GM23338 (cell line): ENCODE results near the gene ERN2. TPM values are rescaled to one million over a fixed set of nuclear protein-coding genes. Genes with fewer than 3 reads are reported as not detected.

Experiments
- ATAC-seq: fragments of 200-7000 bp; cut with Tn5 transposase; 3 replicates; pipeline ENCODE4 v1.9.1; 2020
- DNase-seq: peaks from one replicate; pipeline ENCODE4 v3.0.0-alpha.2; 2015; ENCODE audit warnings: low spot score
- H2AFZ ChIP-seq: fragments of 200-600 bp; sonication (generic); 2 replicates; pipeline ENCODE4 v1.8.0; 2016; ENCODE audit warnings: antibody characterized with exemption, mild to moderate bottlenecking, moderate library complexity
- H3F3A ChIP-seq: fragments of 200-600 bp; sonication (generic); replicated peaks from 2 replicates; pipeline ENCODE4 v1.8.0; 2017; ENCODE audit warnings: antibody characterized with exemption, mixed run types, low read depth
- H3K27ac ChIP-seq: fragments of 200-600 bp; sonication (generic); 2 replicates; pipeline ENCODE4 v1.6.1; 2016; ENCODE audit warnings: low read depth
- H3K27me3 ChIP-seq: fragments of 200-600 bp; sonication (generic); 2 replicates; pipeline ENCODE4 v1.8.0; 2016; ENCODE audit warnings: mild to moderate bottlenecking, mixed run types, moderate library complexity; ENCODE audit not compliant: insufficient read depth
- H3K36me3 ChIP-seq: fragments of 200-600 bp; sonication (generic); 2 replicates; pipeline ENCODE4 v1.8.0; 2016; ENCODE audit warnings: mild to moderate bottlenecking; ENCODE audit not compliant: insufficient read depth
- H3K4me1 ChIP-seq: fragments of 200-600 bp; sonication (generic); 2 replicates; pipeline ENCODE4 v1.8.0; 2016; ENCODE audit warnings: mild to moderate bottlenecking, moderate library complexity; ENCODE audit not compliant: insufficient read depth
- H3K4me2 ChIP-seq: fragments of 200-600 bp; sonication (generic); 2 replicates; pipeline ENCODE4 v1.7.1; 2017; ENCODE audit warnings: mixed run types
- H3K4me3 ChIP-seq: fragments of 200-600 bp; sonication (generic); 2 replicates; pipeline ENCODE4 v1.6.1; 2016; ENCODE audit warnings: mixed run types
- H3K79me2 ChIP-seq: fragments of 200-600 bp; sonication (generic); replicated peaks from 2 replicates; pipeline ENCODE4 v1.8.0; 2017; ENCODE audit warnings: mild to moderate bottlenecking; ENCODE audit not compliant: insufficient read depth
- H3K9me2 ChIP-seq: fragments of 200-600 bp; sonication (generic); 2 replicates; pipeline ENCODE4 v1.8.0; 2017; ENCODE audit not compliant: insufficient read depth
- H4K20me1 ChIP-seq: fragments of 200-600 bp; sonication (generic); replicated peaks from 2 replicates; pipeline ENCODE4 v1.8.0; 2017; ENCODE audit warnings: mild to moderate bottlenecking; ENCODE audit not compliant: insufficient read depth
- H3K27ac Mint-ChIP-seq: 2 replicates; pipeline ENCODE4 v1.8.0; 2020; ENCODE audit warnings: inconsistent platforms, mild to moderate bottlenecking, moderate library complexity, mixed read lengths
- H3K27me3 Mint-ChIP-seq: 3 replicates; pipeline ENCODE4 v1.8.0; 2022; ENCODE audit warnings: low read depth, mild to moderate bottlenecking, moderate library complexity, mixed read lengths, inconsistent platforms; ENCODE audit not compliant: insufficient read depth, poor library complexity
- H3K36me3 Mint-ChIP-seq: 3 replicates; pipeline ENCODE4 v1.8.0; 2021; ENCODE audit warnings: low read depth, mild to moderate bottlenecking, inconsistent platforms, moderate library complexity, mixed read lengths
- H3K4me1 Mint-ChIP-seq: 3 replicates; pipeline ENCODE4 v1.8.0; 2020; ENCODE audit warnings: mild to moderate bottlenecking, inconsistent platforms, mixed read lengths
- H3K4me3 Mint-ChIP-seq: 3 replicates; pipeline ENCODE4 v1.8.0; 2021; ENCODE audit warnings: moderate library complexity, mild to moderate bottlenecking, inconsistent platforms, mixed read lengths
- H3K9me3 Mint-ChIP-seq: 3 replicates; pipeline ENCODE4 v1.8.0; 2020; ENCODE audit warnings: moderate library complexity, mild to moderate bottlenecking, inconsistent platforms, mixed read lengths
- CREB1 ChIP-seq: fragments of 250-450 bp; sonication (Bioruptor Pico); IDR thresholded peaks from 2 replicates; pipeline ENCODE4 v1.5.0; 2020; ENCODE audit warnings: low read depth, mild to moderate bottlenecking, moderate library complexity
- EZH2 ChIP-seq: fragments of 200-600 bp; sonication (generic); IDR thresholded peaks from one replicate; pipeline ENCODE4 v1.8.0; 2017; ENCODE audit warnings: antibody characterized with exemption, mild to moderate bottlenecking, low read depth; ENCODE audit not compliant: unreplicated experiment
- EZH2phosphoT487 ChIP-seq: fragments of 200-600 bp; sonication (generic); IDR thresholded peaks from one replicate; pipeline ENCODE4 v1.8.1; 2018; ENCODE audit warnings: antibody characterized with exemption; ENCODE audit not compliant: unreplicated experiment
- JUNB ChIP-seq: IDR thresholded peaks from one replicate; pipeline ENCODE4 v1.6.1; 2016; ENCODE audit warnings: antibody characterized with exemption; ENCODE audit not compliant: unreplicated experiment
- NANOG ChIP-seq: IDR thresholded peaks from 2 replicates; pipeline ENCODE4 v1.6.1; 2016; ENCODE audit warnings: antibody characterized with exemption, borderline replicate concordance
- POLR2AphosphoS5 ChIP-seq: IDR thresholded peaks from 2 replicates; pipeline ENCODE4 v1.6.1; 2016; ENCODE audit warnings: antibody characterized with exemption, low read depth
- STAT1 ChIP-seq: IDR thresholded peaks from one replicate; pipeline ENCODE4 v1.6.1; 2016; ENCODE audit warnings: antibody characterized with exemption; ENCODE audit not compliant: unreplicated experiment
- ZNF114 ChIP-seq: fragments of 250-450 bp; sonication (Bioruptor Pico); IDR thresholded peaks from 2 replicates; pipeline ENCODE4 v1.5.0; 2020; ENCODE audit warnings: mild to moderate bottlenecking, moderate library complexity
- ZNF331 ChIP-seq: fragments of 250-450 bp; sonication (Bioruptor Pico); IDR thresholded peaks from 2 replicates; pipeline ENCODE4 v1.5.0; 2020; ENCODE audit warnings: low read depth, mild to moderate bottlenecking, moderate library complexity
- polyA plus RNA-seq: library from polyadenylated mRNA; unstranded; fragments of >200 nt; fragmentation: Nextera tagmentation; extraction: Ambion mirVana; gene quantifications from 2 replicates; pipeline ENCODE4 v1.2.1, GENCODE V29; 2016
- total RNA-seq: library from RNA; depleted of rRNA; stranded (reverse); fragments of >200 nt; shearing (Covaris generic); gene quantifications from 2 replicates; pipeline ENCODE4 v1.2.3, GENCODE V29; 2014
- TF ChIP-seq, protein P1 (sequence below): fragments of 250-450 bp; sonication (Bioruptor Pico); IDR thresholded peaks from 2 replicates; pipeline ENCODE4 v1.5.0; 2020; ENCODE audit warnings: mild to moderate bottlenecking, moderate library complexity
- TF ChIP-seq, protein P2 (sequence below), 2 experiments: fragments of 200-600 bp in 1 of 2; sonication (generic) in 1 of 2; conservative IDR thresholded peaks; 2 replicates each; pipeline versions ENCODE4 v1.5.1 to v1.6.1; 2016 to 2017; ENCODE audit warnings: antibody characterized with exemption in 2 of 2, low read depth in 2 of 2, mild to moderate bottlenecking in 2 of 2, moderate library complexity in 1 of 2
- TF ChIP-seq, protein P3 (sequence below): IDR thresholded peaks from one replicate; pipeline ENCODE4 v1.6.1; 2018; ENCODE audit warnings: antibody characterized with exemption; ENCODE audit not compliant: unreplicated experiment
- TF ChIP-seq, protein P4 (sequence below): IDR thresholded peaks from 2 replicates; pipeline ENCODE4 v1.6.1; 2016; ENCODE audit warnings: antibody characterized with exemption

ERN2 gene
- total and polyA plus RNA-seq, 2 experiments from 2014 or later: 0.97 to 1.1 TPM

DNA sequence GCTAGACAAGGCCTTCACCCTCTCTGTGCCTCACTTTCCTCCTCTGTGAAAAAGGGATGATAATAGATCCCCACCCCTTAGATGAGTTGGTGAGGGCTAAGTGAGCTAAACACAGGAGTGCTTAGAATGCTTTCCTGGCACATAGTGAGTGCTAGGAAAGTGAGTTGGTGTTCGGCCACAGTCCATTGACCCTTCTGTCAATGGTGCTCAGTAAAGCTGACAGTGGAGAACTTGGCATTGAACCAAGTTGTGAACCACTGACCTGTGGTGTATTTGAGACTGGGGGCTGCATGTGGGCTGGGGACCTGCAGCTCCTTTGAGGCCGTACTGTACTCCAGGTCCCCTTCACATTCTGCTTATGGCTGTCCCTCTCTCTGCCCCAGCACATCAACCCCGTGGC lies 29.5 kb downstream of the ERN2 start:
- Histone ChIP-seq H4K20me1 (peaks cover 37% of the 10 kb centered on the region), H3K27me3 (no peaks in the 10 kb centered on the region), H3K9me2 (no peaks in the 10 kb centered on the region), H2AFZ (no peak overlapping the region), H3K4me1 (peaks cover 8% of the 10 kb centered on the region; the same call in 1 of the 2 replicates), H3K4me3 (no peak overlapping the region), H3K36me3 (peaks cover 76% of the 10 kb centered on the region), H3F3A (peaks cover 21% of the 10 kb centered on the region; the same call in 1 of the 2 replicates), H3K27ac (no peak overlapping the region), H3K79me2 (peaks cover 54% of the 10 kb centered on the region), H3K4me2 (no peak overlapping the region)
- ATAC-seq (no peak), DNase-seq (no peak)
- Mint-ChIP-seq H3K4me3 (no peak overlapping the region), H3K27me3 (peaks cover 18% of the 10 kb centered on the region), H3K36me3 (peaks cover 90% of the 10 kb centered on the region), H3K27ac (no peak overlapping the region), H3K9me3 (no peaks in the 10 kb centered on the region), H3K4me1 (peaks cover 13% of the 10 kb centered on the region)
- TF ChIP-seq, protein P1, sequence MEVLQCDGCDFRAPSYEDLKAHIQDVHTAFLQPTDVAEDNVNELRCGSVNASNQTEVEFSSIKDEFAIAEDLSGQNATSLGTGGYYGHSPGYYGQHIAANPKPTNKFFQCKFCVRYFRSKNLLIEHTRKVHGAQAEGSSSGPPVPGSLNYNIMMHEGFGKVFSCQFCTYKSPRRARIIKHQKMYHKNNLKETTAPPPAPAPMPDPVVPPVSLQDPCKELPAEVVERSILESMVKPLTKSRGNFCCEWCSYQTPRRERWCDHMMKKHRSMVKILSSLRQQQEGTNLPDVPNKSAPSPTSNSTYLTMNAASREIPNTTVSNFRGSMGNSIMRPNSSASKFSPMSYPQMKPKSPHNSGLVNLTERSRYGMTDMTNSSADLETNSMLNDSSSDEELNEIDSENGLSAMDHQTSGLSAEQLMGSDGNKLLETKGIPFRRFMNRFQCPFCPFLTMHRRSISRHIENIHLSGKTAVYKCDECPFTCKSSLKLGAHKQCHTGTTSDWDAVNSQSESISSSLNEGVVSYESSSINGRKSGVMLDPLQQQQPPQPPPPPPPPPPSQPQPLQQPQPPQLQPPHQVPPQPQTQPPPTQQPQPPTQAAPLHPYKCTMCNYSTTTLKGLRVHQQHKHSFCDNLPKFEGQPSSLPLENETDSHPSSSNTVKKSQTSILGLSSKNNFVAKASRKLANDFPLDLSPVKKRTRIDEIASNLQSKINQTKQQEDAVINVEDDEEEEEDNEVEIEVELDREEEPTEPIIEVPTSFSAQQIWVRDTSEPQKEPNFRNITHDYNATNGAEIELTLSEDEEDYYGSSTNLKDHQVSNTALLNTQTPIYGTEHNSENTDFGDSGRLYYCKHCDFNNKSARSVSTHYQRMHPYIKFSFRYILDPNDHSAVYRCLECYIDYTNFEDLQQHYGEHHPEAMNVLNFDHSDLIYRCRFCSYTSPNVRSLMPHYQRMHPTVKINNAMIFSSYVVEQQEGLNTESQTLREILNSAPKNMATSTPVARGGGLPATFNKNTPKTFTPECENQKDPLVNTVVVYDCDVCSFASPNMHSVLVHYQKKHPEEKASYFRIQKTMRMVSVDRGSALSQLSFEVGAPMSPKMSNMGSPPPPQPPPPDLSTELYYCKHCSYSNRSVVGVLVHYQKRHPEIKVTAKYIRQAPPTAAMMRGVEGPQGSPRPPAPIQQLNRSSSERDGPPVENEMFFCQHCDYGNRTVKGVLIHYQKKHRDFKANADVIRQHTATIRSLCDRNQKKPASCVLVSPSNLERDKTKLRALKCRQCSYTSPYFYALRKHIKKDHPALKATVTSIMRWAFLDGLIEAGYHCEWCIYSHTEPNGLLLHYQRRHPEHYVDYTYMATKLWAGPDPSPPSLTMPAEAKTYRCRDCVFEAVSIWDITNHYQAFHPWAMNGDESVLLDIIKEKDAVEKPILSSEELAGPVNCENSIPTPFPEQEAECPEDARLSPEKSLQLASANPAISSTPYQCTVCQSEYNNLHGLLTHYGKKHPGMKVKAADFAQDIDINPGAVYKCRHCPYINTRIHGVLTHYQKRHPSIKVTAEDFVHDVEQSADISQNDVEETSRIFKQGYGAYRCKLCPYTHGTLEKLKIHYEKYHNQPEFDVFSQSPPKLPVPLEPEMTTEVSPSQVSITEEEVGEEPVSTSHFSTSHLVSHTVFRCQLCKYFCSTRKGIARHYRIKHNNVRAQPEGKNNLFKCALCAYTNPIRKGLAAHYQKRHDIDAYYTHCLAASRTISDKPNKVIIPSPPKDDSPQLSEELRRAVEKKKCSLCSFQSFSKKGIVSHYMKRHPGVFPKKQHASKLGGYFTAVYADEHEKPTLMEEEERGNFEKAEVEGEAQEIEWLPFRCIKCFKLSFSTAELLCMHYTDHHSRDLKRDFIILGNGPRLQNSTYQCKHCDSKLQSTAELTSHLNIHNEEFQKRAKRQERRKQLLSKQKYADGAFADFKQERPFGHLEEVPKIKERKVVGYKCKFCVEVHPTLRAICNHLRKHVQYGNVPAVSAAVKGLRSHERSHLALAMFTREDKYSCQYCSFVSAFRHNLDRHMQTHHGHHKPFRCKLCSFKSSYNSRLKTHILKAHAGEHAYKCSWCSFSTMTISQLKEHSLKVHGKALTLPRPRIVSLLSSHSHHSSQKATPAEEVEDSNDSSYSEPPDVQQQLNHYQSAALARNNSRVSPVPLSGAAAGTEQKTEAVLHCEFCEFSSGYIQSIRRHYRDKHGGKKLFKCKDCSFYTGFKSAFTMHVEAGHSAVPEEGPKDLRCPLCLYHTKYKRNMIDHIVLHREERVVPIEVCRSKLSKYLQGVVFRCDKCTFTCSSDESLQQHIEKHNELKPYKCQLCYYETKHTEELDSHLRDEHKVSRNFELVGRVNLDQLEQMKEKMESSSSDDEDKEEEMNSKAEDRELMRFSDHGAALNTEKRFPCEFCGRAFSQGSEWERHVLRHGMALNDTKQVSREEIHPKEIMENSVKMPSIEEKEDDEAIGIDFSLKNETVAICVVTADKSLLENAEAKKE (CRISPR knock-in tag): no peak
- TF ChIP-seq STAT1: no peak
- no peak for TF ChIP-seq EZH2phosphoT487
- TF ChIP-seq, protein P2, sequence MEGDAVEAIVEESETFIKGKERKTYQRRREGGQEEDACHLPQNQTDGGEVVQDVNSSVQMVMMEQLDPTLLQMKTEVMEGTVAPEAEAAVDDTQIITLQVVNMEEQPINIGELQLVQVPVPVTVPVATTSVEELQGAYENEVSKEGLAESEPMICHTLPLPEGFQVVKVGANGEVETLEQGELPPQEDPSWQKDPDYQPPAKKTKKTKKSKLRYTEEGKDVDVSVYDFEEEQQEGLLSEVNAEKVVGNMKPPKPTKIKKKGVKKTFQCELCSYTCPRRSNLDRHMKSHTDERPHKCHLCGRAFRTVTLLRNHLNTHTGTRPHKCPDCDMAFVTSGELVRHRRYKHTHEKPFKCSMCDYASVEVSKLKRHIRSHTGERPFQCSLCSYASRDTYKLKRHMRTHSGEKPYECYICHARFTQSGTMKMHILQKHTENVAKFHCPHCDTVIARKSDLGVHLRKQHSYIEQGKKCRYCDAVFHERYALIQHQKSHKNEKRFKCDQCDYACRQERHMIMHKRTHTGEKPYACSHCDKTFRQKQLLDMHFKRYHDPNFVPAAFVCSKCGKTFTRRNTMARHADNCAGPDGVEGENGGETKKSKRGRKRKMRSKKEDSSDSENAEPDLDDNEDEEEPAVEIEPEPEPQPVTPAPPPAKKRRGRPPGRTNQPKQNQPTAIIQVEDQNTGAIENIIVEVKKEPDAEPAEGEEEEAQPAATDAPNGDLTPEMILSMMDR (conservative IDR thresholded peaks at IDR 0.05; ENCODE audit: low read depth in 2 of 2): no peak
- TF ChIP-seq CREB1 (CRISPR knock-in tag): no peak
- no peak for TF ChIP-seq ZNF331
- TF ChIP-seq, protein P3, sequence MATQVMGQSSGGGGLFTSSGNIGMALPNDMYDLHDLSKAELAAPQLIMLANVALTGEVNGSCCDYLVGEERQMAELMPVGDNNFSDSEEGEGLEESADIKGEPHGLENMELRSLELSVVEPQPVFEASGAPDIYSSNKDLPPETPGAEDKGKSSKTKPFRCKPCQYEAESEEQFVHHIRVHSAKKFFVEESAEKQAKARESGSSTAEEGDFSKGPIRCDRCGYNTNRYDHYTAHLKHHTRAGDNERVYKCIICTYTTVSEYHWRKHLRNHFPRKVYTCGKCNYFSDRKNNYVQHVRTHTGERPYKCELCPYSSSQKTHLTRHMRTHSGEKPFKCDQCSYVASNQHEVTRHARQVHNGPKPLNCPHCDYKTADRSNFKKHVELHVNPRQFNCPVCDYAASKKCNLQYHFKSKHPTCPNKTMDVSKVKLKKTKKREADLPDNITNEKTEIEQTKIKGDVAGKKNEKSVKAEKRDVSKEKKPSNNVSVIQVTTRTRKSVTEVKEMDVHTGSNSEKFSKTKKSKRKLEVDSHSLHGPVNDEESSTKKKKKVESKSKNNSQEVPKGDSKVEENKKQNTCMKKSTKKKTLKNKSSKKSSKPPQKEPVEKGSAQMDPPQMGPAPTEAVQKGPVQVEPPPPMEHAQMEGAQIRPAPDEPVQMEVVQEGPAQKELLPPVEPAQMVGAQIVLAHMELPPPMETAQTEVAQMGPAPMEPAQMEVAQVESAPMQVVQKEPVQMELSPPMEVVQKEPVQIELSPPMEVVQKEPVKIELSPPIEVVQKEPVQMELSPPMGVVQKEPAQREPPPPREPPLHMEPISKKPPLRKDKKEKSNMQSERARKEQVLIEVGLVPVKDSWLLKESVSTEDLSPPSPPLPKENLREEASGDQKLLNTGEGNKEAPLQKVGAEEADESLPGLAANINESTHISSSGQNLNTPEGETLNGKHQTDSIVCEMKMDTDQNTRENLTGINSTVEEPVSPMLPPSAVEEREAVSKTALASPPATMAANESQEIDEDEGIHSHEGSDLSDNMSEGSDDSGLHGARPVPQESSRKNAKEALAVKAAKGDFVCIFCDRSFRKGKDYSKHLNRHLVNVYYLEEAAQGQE: no peak
- no peak for TF ChIP-seq JUNB
- TF ChIP-seq, protein P4, sequence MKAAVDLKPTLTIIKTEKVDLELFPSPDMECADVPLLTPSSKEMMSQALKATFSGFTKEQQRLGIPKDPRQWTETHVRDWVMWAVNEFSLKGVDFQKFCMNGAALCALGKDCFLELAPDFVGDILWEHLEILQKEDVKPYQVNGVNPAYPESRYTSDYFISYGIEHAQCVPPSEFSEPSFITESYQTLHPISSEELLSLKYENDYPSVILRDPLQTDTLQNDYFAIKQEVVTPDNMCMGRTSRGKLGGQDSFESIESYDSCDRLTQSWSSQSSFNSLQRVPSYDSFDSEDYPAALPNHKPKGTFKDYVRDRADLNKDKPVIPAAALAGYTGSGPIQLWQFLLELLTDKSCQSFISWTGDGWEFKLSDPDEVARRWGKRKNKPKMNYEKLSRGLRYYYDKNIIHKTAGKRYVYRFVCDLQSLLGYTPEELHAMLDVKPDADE: no peak
- no peak for TF ChIP-seq NANOG
- no peak for TF ChIP-seq ZNF114
- TF ChIP-seq EZH2: no peak
- no peak for TF ChIP-seq POLR2AphosphoS5
